GM10248 (cell line): ENCODE measurements around the gene TFPI2.

Experiments used
- CTCF ChIA-PET: fragments of 300-600 bp; sonication (Branson Sonifier 250); formaldehyde crosslinking; extraction: SDS; loops from one replicate; lab custom pipeline; 2021; ENCODE audit warnings: antibody characterized with exemption; lab: Yijun Ruan, JAX
- POLR2A ChIA-PET: fragments of 350-650 bp; sonication (Branson Sonifier 250); formaldehyde crosslinking; extraction: SDS; loops from one replicate; lab custom pipeline; 2020; ENCODE audit warnings: antibody characterized with exemption; lab: Yijun Ruan, JAX
- DNase-seq: peaks from one replicate; pipeline ENCODE4 v3.0.0; 2012; ENCODE audit errors: extremely low spot score
- CTCF ChIP-seq: IDR thresholded peaks from 2 replicates; pipeline ENCODE4 v1.5.1; 2012; ENCODE audit warnings: mild to moderate bottlenecking, low read depth; ENCODE audit errors: extremely low read depth, missing control alignments, control extremely low read depth

TFPI2 gene

GRCh38 chr7:93855797-93856196 is 34.8 kb downstream of the TFPI2 start:
- no peak for DNase-seq
- no peak for TF ChIP-seq CTCF
- ChIA-PET POLR2A (no interaction called here), CTCF (interaction anchor here (1.6 kb wide), 1 partner anchor 12 kb away, joined by 3 read pairs; no protein-coding TSS in a partner anchor)

DNA sequence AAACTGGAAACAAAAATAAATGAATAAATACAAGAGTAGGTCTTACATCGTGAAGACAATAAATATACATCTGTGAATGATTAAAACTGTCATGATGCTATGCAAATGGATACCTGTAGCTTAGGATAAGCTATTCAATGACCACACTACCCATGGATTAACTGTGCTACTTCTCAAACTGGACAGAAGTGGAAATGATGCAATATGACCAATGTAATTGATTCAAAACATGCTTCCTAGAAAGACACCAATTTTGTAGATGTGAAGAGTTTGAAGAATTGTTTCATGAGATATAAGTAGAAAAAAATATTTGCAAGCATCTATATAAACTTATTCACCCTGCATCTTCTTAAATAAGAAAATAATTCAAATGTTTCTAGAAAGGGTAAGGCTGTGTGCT is 36.1 kb downstream of the TFPI2 start:
- no peak for TF ChIP-seq CTCF

GRCh38 chr7:93851536-93851935 is 39.0 kb downstream of the TFPI2 start:
- ChIA-PET POLR2A (no interaction called here), CTCF (no interaction called here)
- no peak for TF ChIP-seq CTCF
- DNase-seq = no peak

More for the DNA sequence above, 36.1 kb downstream of the TFPI2 start:
- no peak for DNase-seq
- CTCF ChIA-PET = interaction anchor here (1.6 kb wide), 1 partner anchor 13 kb away, joined by 3 read pairs; no protein-coding TSS in a partner anchor
- POLR2A ChIA-PET = no interaction called here

GRCh38 chr7:93843260-93843659 is 47.3 kb downstream of the TFPI2 start:
- CTCF ChIA-PET = no interaction called here

DNA sequence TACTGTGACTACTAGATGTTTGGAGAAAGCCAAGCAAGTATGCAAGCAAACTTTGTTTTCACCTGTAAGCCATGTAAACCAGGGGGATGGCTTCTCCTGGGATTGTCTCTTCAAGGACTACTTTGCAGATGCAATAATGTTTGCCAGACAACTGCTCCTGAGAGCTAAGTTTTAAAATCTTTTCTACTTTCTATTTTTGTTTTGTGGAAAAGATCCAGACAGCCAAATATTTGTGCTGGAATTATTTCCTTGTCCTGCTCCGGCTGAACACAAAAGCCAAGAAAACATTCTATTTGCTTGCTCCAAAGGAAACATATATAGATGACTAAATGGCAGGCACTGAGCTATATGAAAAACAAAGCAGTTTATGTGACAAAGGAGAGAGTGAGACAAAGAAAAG is 51.6 kb downstream of the TFPI2 start:
- TF ChIP-seq CTCF = no peak

More at GRCh38 chr7:93843260-93843659, 47.3 kb downstream of the TFPI2 start:
- TF ChIP-seq CTCF = no peak
- POLR2A ChIA-PET = no interaction called here
- no peak for DNase-seq

GRCh38 chr7:93837245-93837644 is 53.3 kb downstream of the TFPI2 start:
- CTCF ChIA-PET = no interaction called here
- no peak for TF ChIP-seq CTCF
- DNase-seq = no peak
- POLR2A ChIA-PET = no interaction called here

More for the DNA sequence above, 51.6 kb downstream of the TFPI2 start:
- POLR2A ChIA-PET = no interaction called here
- CTCF ChIA-PET = no interaction called here
- DNase-seq = no peak
